ENCODE results near the gene LPXN.

- TF ChIP-seq RAD21 (IDR thresholded peaks at IDR 0.05; ENCODE audit: low read depth) (no peak), TAF1 (IDR thresholded peaks at IDR 0.05; ENCODE audit: low read depth) (no peak), CREB1 (IDR thresholded peaks at IDR 0.05; ENCODE audit: low read depth) (no peak), EP300 (IDR thresholded peaks at IDR 0.05; ENCODE audit: borderline replicate concordance) (no peak), TCF12 (IDR thresholded peaks at IDR 0.05; ENCODE audit: low read depth) (no peak), TEAD4 (IDR thresholded peaks at IDR 0.05) (no peak), REST (IDR thresholded peaks at IDR 0.05; ENCODE audit: low read depth) (no peak), ZBTB7A (IDR thresholded peaks at IDR 0.05; ENCODE audit: low read depth) (no peak), CEBPB (IDR thresholded peaks at IDR 0.05) (no peak), YY1 (IDR thresholded peaks at IDR 0.05; ENCODE audit: low read depth) (no peak), FOXM1 (IDR thresholded peaks at IDR 0.05; ENCODE audit: borderline replicate concordance, low read depth) (no peak), MAX (IDR thresholded peaks at IDR 0.05) (no peak), USF1 (IDR thresholded peaks at IDR 0.05) (no peak), NFIC (IDR thresholded peaks at IDR 0.05) (no peak)
Observed at GRCh38 chr11:58525037-58525614, 50.5 kb downstream of the LPXN start.

Data from Ishikawa (cell line).